A549 (cell line): ENCODE data around the gene NKAIN4. TPM values are rescaled to one million over a fixed set of nuclear protein-coding genes. Genes with fewer than 3 reads are reported as not detected.

Experiments used
- ATAC-seq, 2 experiments: fragments of 200-7000 bp in 1 of 2; fragments of >200 bp in 1 of 2; cut with Nextera tagmentation in 1 of 2; cut with Tn5 transposase in 1 of 2; 3 replicates each; pipeline versions ENCODE4 v1.8.0 to v1.9.1; 2018 to 2020; ENCODE audit warnings: mild to moderate bottlenecking in 1 of 2, moderate library complexity in 1 of 2
- CTCF ChIA-PET: fragments of 300-600 bp; sonication (Branson Sonifier 250); formaldehyde crosslinking; extraction: SDS; loops from one replicate; lab custom pipeline; 2021; ENCODE audit warnings: antibody characterized with exemption, inconsistent platforms; lab: Yijun Ruan, JAX
- POLR2A ChIA-PET: fragments of 350-600 bp; formaldehyde crosslinking; extraction: SDS; loops from one replicate; lab custom pipeline; 2021; ENCODE audit warnings: antibody characterized with exemption, inconsistent platforms; lab: Yijun Ruan, JAX
- DNase-seq, 2 experiments: peaks; one replicate each; pipeline versions ENCODE4 v3.0.0 to v3.0.0-alpha.2; 2011 to 2016; ENCODE audit warnings: low read depth in 1 of 2, low spot score in 1 of 2
- FAIRE-seq: peaks from 2 replicates; lab custom pipeline; 2011; peaks lifted over from hg19 to GRCh38; lab: Jason Lieb, UNC
- H3K27ac ChIP-seq, 2 experiments: fragments of >200 bp; sonication (Bioruptor Twin); formaldehyde crosslinking; 3 replicates each; pipeline ENCODE4 v1.5.1; 2016 to 2017
- H3K4me1 ChIP-seq: fragments of >200 bp; sonication (Bioruptor Twin); formaldehyde crosslinking; 3 replicates; pipeline ENCODE4 v1.6.1; 2016
- H3K4me2 ChIP-seq: fragments of >200 bp; sonication (Bioruptor Twin); formaldehyde crosslinking; 3 replicates; pipeline ENCODE4 v1.6.1; 2016
- H3K4me3 ChIP-seq: fragments of >200 bp; sonication (Bioruptor Twin); formaldehyde crosslinking; 3 replicates; pipeline ENCODE4 v1.5.1; 2016
- H3K9me3 ChIP-seq: fragments of >200 bp; sonication (Bioruptor Twin); formaldehyde crosslinking; 3 replicates; pipeline ENCODE4 v1.6.1; 2016
- ATOH8 ChIP-seq: fragments of 250-450 bp; sonication (Bioruptor Pico); IDR thresholded peaks from 2 replicates; pipeline ENCODE4 v1.5.0; 2020; ENCODE audit warnings: low read depth, mild to moderate bottlenecking, moderate library complexity
- CBX2 ChIP-seq: fragments of 200-600 bp; sonication (generic); IDR thresholded peaks from 2 replicates; pipeline ENCODE4 v1.6.1; 2016; ENCODE audit warnings: low read depth, mild to moderate bottlenecking, borderline replicate concordance
- CTCF ChIP-seq: fragments of >200 bp; sonication (Bioruptor Twin); formaldehyde crosslinking; IDR thresholded peaks from 3 replicates; pipeline ENCODE4 v1.5.1; 2016
- EHMT2 ChIP-seq: fragments of 200-600 bp; sonication (generic); IDR thresholded peaks from 2 replicates; pipeline ENCODE4 v1.6.1; 2016; ENCODE audit warnings: antibody characterized with exemption, low read depth, mild to moderate bottlenecking, moderate library complexity
- FOSL2 ChIP-seq, 2 experiments: fragments of 450-650 bp in 1 of 2; fragments of >200 bp in 1 of 2; sonication (Bioruptor Twin) in 1 of 2; formaldehyde crosslinking; IDR thresholded peaks; 2 replicates each; pipeline versions ENCODE4 v1.5.0 to v1.6.1; 2016 to 2020; ENCODE audit warnings: mild to moderate bottlenecking in 1 of 2, moderate library complexity in 1 of 2
- HES2 ChIP-seq: fragments of >200 bp; sonication (Bioruptor Twin); formaldehyde crosslinking; IDR thresholded peaks from 2 replicates; pipeline ENCODE4 v1.6.1; 2016
- HEYL ChIP-seq: fragments of 250-450 bp; sonication (Bioruptor Pico); IDR thresholded peaks from 2 replicates; pipeline ENCODE4 v1.8.0; 2021; ENCODE audit warnings: mild to moderate bottlenecking, moderate library complexity
- JUN ChIP-seq, 2 experiments: fragments of >200 bp; sonication (Bioruptor Twin); formaldehyde crosslinking; IDR thresholded peaks; 2 replicates in 1 of 2; 3 replicates in 1 of 2; pipeline ENCODE4 v1.6.1; 2016 to 2017
- KDM5A ChIP-seq: fragments of 200-600 bp; sonication (generic); IDR thresholded peaks from 2 replicates; pipeline ENCODE4 v1.6.1; 2016; ENCODE audit warnings: antibody characterized with exemption, mild to moderate bottlenecking
- MAFK ChIP-seq: fragments of 450-650 bp; IDR thresholded peaks from 2 replicates; pipeline ENCODE4 v1.6.1; 2014; ENCODE audit not compliant: partially characterized antibody
- MAZ ChIP-seq: fragments of 150-350 bp; IDR thresholded peaks from 2 replicates; pipeline ENCODE4 v1.6.1; 2014; ENCODE audit warnings: antibody characterized with exemption, low read depth, low read length, borderline replicate concordance
- NPAS2 ChIP-seq: fragments of 250-450 bp; sonication (Bioruptor Pico); IDR thresholded peaks from 2 replicates; pipeline ENCODE4 v1.8.0; 2022; ENCODE audit warnings: mild to moderate bottlenecking, moderate library complexity, borderline replicate concordance
- POLR2A ChIP-seq: IDR thresholded peaks from 2 replicates; pipeline ENCODE4 v1.6.1; 2012; ENCODE audit warnings: mild to moderate bottlenecking, low read length
- RAD21 ChIP-seq, 2 experiments: fragments of >200 bp in 1 of 2; sonication (Bioruptor Twin) in 1 of 2; formaldehyde crosslinking in 1 of 2; IDR thresholded peaks in 1 of 2; conservative IDR thresholded peaks in 1 of 2; 2 replicates in 1 of 2; 3 replicates in 1 of 2; pipeline ENCODE4 v1.6.1; 2012 to 2018; ENCODE audit warnings: inconsistent platforms in 1 of 2
- RARB ChIP-seq: fragments of 250-450 bp; sonication (Bioruptor Pico); IDR thresholded peaks from 2 replicates; pipeline ENCODE4 v1.8.0; 2021; ENCODE audit warnings: mild to moderate bottlenecking, moderate library complexity
- RCOR1 ChIP-seq: fragments of 150-350 bp; IDR thresholded peaks from 2 replicates; pipeline ENCODE4 v1.6.1; 2014; ENCODE audit warnings: antibody characterized with exemption, low read length, low read depth
- SREBF2 ChIP-seq: fragments of 450-650 bp; IDR thresholded peaks from 2 replicates; pipeline ENCODE4 v1.6.1; 2014; ENCODE audit warnings: mild to moderate bottlenecking, moderate library complexity
- USF2 ChIP-seq: fragments of 450-650 bp; IDR thresholded peaks from 2 replicates; pipeline ENCODE4 v1.6.1; 2014; ENCODE audit warnings: antibody characterized with exemption
- ZC3H11A ChIP-seq: fragments of 450-650 bp; IDR thresholded peaks from 2 replicates; pipeline ENCODE4 v1.6.1; 2014; ENCODE audit warnings: antibody characterized with exemption, mild to moderate bottlenecking
- ZFP36 ChIP-seq: fragments of 450-650 bp; IDR thresholded peaks from 2 replicates; pipeline ENCODE4 v1.6.1; 2014; ENCODE audit warnings: borderline replicate concordance; ENCODE audit not compliant: partially characterized antibody
- ZSCAN20 ChIP-seq: fragments of 250-450 bp; sonication (Bioruptor Pico); IDR thresholded peaks from 2 replicates; pipeline ENCODE4 v1.8.0; 2022; ENCODE audit warnings: mild to moderate bottlenecking, moderate library complexity
- WGBS: methylation state at CpG from one replicate; pipeline ENCODE4 v1.1.6; 2017; ENCODE audit errors: missing lambda C conversion rate; 5-methylcytosine and 5-hydroxymethylcytosine counted together
- polyA plus RNA-seq, 4 experiments: library from polyadenylated mRNA; depleted of rRNA in 3 of 4; stranded (reverse); fragments of >200 nt; fragmentation: RNase III in 1 of 4; extraction: RNeasy Plus Mini Kit Qiagen cat#74134 plus additional on column Dnase treatment in 1 of 4; gene quantifications; 2 replicates in 3 of 4; 3 replicates in 1 of 4; pipeline ENCODE4 v1.2.3, GENCODE V29; 2011 to 2017
- TF ChIP-seq, protein P1 (sequence below): fragments of 250-450 bp; sonication (Bioruptor Pico); IDR thresholded peaks from 2 replicates; pipeline ENCODE4 v1.5.0; 2021; ENCODE audit warnings: mild to moderate bottlenecking, moderate library complexity, borderline replicate concordance
- TF ChIP-seq, protein P2 (sequence below): fragments of 200-600 bp; sonication (generic); IDR thresholded peaks from 2 replicates; pipeline ENCODE4 v1.6.1; 2016; ENCODE audit warnings: antibody characterized with exemption, mild to moderate bottlenecking, moderate library complexity

The NKAIN4 gene
- polyA plus RNA-seq, 2 of the 4 experiments (the other 2 are of a cell fraction), result 5.8 to 9.7 TPM

- Histone ChIP-seq H3K4me3 (no peak overlapping the region), H3K4me1 (no peaks in the 10 kb centered on the region), H3K4me2 (no peak overlapping the region), H3K9me3 (no peaks in the 10 kb centered on the region), H3K27ac (no peak overlapping the region)
- WGBS, result 97% methylated on average over 12 of the region's 17 CpGs
- POLR2A ChIA-PET, result no interaction called here
- TF ChIP-seq ZC3H11A (no peak), CTCF (no peak), KDM5A (no peak), RCOR1 (no peak), ZFP36 (no peak), CBX2 (no peak), NPAS2 (no peak), USF2 (no peak)
- TF ChIP-seq, protein P1, sequence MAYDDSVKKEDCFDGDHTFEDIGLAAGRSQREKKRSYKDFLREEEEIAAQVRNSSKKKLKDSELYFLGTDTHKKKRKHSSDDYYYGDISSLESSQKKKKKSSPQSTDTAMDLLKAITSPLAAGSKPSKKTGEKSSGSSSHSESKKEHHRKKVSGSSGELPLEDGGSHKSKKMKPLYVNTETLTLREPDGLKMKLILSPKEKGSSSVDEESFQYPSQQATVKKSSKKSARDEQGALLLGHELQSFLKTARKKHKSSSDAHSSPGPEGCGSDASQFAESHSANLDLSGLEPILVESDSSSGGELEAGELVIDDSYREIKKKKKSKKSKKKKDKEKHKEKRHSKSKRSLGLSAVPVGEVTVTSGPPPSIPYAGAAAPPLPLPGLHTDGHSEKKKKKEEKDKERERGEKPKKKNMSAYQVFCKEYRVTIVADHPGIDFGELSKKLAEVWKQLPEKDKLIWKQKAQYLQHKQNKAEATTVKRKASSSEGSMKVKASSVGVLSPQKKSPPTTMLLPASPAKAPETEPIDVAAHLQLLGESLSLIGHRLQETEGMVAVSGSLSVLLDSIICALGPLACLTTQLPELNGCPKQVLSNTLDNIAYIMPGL, result no peak
- TF ChIP-seq, protein P2, sequence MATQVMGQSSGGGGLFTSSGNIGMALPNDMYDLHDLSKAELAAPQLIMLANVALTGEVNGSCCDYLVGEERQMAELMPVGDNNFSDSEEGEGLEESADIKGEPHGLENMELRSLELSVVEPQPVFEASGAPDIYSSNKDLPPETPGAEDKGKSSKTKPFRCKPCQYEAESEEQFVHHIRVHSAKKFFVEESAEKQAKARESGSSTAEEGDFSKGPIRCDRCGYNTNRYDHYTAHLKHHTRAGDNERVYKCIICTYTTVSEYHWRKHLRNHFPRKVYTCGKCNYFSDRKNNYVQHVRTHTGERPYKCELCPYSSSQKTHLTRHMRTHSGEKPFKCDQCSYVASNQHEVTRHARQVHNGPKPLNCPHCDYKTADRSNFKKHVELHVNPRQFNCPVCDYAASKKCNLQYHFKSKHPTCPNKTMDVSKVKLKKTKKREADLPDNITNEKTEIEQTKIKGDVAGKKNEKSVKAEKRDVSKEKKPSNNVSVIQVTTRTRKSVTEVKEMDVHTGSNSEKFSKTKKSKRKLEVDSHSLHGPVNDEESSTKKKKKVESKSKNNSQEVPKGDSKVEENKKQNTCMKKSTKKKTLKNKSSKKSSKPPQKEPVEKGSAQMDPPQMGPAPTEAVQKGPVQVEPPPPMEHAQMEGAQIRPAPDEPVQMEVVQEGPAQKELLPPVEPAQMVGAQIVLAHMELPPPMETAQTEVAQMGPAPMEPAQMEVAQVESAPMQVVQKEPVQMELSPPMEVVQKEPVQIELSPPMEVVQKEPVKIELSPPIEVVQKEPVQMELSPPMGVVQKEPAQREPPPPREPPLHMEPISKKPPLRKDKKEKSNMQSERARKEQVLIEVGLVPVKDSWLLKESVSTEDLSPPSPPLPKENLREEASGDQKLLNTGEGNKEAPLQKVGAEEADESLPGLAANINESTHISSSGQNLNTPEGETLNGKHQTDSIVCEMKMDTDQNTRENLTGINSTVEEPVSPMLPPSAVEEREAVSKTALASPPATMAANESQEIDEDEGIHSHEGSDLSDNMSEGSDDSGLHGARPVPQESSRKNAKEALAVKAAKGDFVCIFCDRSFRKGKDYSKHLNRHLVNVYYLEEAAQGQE, result no peak
- CTCF ChIA-PET, result interaction anchor here (0.8 to 30.4 kb wide), 6 partner anchors 8 to 57 kb away, joined by 3 to 401 read pairs (median 4); partner anchors contain the start of genes ARFGAP1 and COL20A1
- no peak for FAIRE-seq
- ATAC-seq, result no peak
- DNase-seq, result no peak
Measured at GRCh38 chr20:63282946-63283345, 28.7 kb upstream of the NKAIN4 start.

DNA sequence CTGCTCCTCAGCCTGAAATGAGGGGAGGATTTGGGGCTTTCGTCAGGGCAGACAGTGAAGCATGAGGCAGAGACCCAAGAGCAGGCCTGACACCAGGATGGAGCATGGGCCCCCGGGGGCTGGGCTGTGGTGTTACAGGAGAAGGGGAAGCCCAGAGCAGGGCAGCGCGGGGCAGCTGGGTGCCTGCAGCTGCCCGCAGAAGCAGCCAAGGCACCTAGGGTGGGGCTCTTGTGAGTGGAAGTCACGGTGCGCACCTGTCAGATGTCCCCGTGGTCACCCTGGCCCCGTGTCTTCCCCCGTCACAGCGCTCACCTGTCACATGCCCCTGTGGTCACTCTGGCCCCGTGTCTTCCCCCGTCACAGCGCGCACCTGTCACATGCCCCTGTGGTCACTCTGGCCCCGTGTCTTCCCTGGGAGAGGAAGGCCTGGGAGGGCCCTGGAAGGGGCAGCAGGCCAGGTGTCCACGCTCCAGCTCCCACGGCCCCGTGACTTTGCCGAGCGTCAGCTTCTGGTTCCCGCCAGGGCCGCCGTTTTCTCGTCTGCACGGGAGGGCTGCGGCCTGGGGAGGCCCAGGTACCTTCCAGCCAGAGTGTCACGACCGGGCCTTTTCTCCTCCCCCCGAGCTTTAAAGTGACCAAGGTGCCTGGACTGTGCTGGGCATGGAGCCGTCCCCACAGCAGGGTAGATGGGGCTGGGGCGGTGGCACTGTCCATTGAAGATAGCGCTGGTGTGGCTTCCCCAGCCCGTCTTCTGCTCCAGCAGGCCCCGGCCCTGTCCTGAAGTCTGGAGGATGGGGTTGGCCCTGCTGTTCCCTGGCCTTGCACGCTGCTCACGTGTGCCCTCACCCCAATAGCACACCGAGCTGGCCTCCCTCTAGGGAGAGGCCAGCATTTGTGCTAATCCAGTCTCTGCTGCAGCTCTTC lies 27.7 kb upstream of the NKAIN4 start:
- no peak overlapping the region for H3K4me2 ChIP-seq
- DNase-seq (no peak), ATAC-seq (no peak), FAIRE-seq (no peak)
- no peaks in the 10 kb centered on the region for H3K9me3 ChIP-seq
- WGBS, result 97% methylated on average over 26 of the region's 38 CpGs
- ChIA-PET CTCF (interaction anchor here (0.8 to 30.4 kb wide), 18 partner anchors 9 to 185 kb away, joined by 3 to 401 read pairs (median 6); partner anchors contain the start of genes ARFGAP1 and COL20A1), POLR2A (no interaction called here)
- H3K4me3 ChIP-seq, result no peak overlapping the region
- no peaks in the 10 kb centered on the region for H3K4me1 ChIP-seq
- H3K27ac ChIP-seq, result no peak overlapping the region
- TF ChIP-seq ZC3H11A, result no peak
- no peak for TF ChIP-seq JUN (IDR thresholded peaks at IDR 0.05)
- TF ChIP-seq ATOH8 (CRISPR knock-in tag), result no peak
- no peak for TF ChIP-seq CBX2
- no peak for TF ChIP-seq FOSL2 (IDR thresholded peaks at IDR 0.05)
- no peak for TF ChIP-seq FOSL2 (CRISPR knock-in tag; IDR thresholded peaks at IDR 0.05)
- TF ChIP-seq POLR2A, result no peak
- no peak for TF ChIP-seq SREBF2
- no peak for TF ChIP-seq EHMT2
- no peak for TF ChIP-seq MAFK
- no peak for TF ChIP-seq HES2
- TF ChIP-seq RAD21 (conservative IDR thresholded peaks at IDR 0.05 in 1 of 2, IDR thresholded peaks at IDR 0.05 in 1 of 2), result no peak
- TF ChIP-seq, protein P1, result no peak
- no peak for TF ChIP-seq ZSCAN20
- TF ChIP-seq HEYL, result no peak
- no peak for TF ChIP-seq RARB
- no peak for TF ChIP-seq MAZ
